A673 (cell line): Measurements from ENCODE around the gene MYADM.

Experiments used
- CTCF ChIP-seq: fragments of 300-800, 200-600 bp; sonication (generic); conservative IDR thresholded peaks from 2 replicates; pipeline ENCODE4 v1.5.1; 2017; ENCODE audit warnings: low read depth, mild to moderate bottlenecking, antibody characterized with exemption, low read length, moderate library complexity, mixed read lengths
- EZH2 ChIP-seq: fragments of 200-600 bp; sonication (generic); IDR thresholded peaks from 2 replicates; pipeline ENCODE4 v1.6.1; 2017; ENCODE audit warnings: borderline replicate concordance, low read depth, mild to moderate bottlenecking, mixed read lengths, antibody characterized with exemption, low read length; ENCODE audit not compliant: poor library complexity, severe bottlenecking

- TF ChIP-seq CTCF: no peak
- no peak for TF ChIP-seq EZH2
Observed at GRCh38 chr19:53903055-53903680, 35.5 kb downstream of the MYADM start.
